Ovary (tissue), 9 donors: ENCODE data around the gene ROBO2. TPM values are rescaled to one million over a fixed set of nuclear protein-coding genes. Genes with fewer than 3 reads are reported as not detected.

Source experiments
- DNase-seq, 5 donors: peaks; one replicate each; pipeline ENCODE4 v3.0.0-alpha.2; 2019 to 2020
- H3K27ac ChIP-seq, 2 donors: fragments of 200-600 bp; one replicate each; pipeline versions ENCODE4 v1.5.1 to v1.8.0; 2019 to 2022
- H3K27me3 ChIP-seq: fragments of 200-600 bp; one replicate; pipeline ENCODE4 v1.8.0; 2022
- H3K36me3 ChIP-seq: fragments of 200-600 bp; sonication (generic); one replicate; pipeline ENCODE4 v1.5.1; 2019
- H3K4me1 ChIP-seq: one replicate; pipeline ENCODE4 v1.8.1; 2013; ENCODE audit warnings: mild to moderate bottlenecking, moderate library complexity; ENCODE audit not compliant: insufficient read depth
- H3K4me3 ChIP-seq: fragments of 200-600 bp; sonication (generic); one replicate; pipeline ENCODE4 v1.5.1; 2017
- H3K9me3 ChIP-seq, 2 donors: fragments of 200-600 bp in 1 of 2; sonication (generic) in 1 of 2; one replicate each; pipeline versions ENCODE4 v1.5.1 to v1.8.1; 2013 to 2019; ENCODE audit warnings: mild to moderate bottlenecking in 1 of 2, moderate library complexity in 1 of 2
- EP300 ChIP-seq: sonication (generic); formaldehyde crosslinking; IDR thresholded peaks from one replicate; pipeline ENCODE4 v1.6.1; 2017; ENCODE audit warnings: antibody characterized with exemption
- POLR2A ChIP-seq: fragments of 450-650 bp; IDR thresholded peaks from one replicate; pipeline ENCODE4 v1.6.1; 2017; ENCODE audit warnings: antibody characterized with exemption, mild to moderate bottlenecking, moderate library complexity
- WGBS, 3 donors: extraction: QIAGEN DNeasy Blood & Tissue Kit in 1 of 3; methylation state at CpG; one replicate each; pipeline versions ENCODE4 v1.1.5 to v1.1.7; 2013 to 2017; 5-methylcytosine and 5-hydroxymethylcytosine counted together
- intact Hi-C, 4 donors: fragments of 100-400 bp; cut with DNase I; formaldehyde crosslinking; loops; one replicate each; pipeline versions ENCODE4 v1.11.0 to v1.15.1; 2022 to 2023
- polyA plus RNA-seq, 2 donors: library from polyadenylated mRNA; stranded (reverse); fragments of 200-250 nt in 1 of 2; fragments of 350-450 nt in 1 of 2; fragmentation: Illumina TruSeq in 1 of 2; extraction: RNeasy Lipid Tissue Mini Kit (QIAGEN cat#74804) in 1 of 2; gene quantifications; one replicate each; pipeline ENCODE4 v1.2.3, GENCODE V29; 2013 to 2014
- total RNA-seq, 7 donors: library from RNA; depleted of rRNA in 2 of 7; stranded (reverse); fragments of >200 nt in 2 of 7; fragmentation: NEBNext Ultra II Directional in 3 of 7; extraction: Animal tissue kit (Norgen Biotek cat#: 25700) in 3 of 7; gene quantifications; one replicate each; pipeline versions ENCODE4 v1.1.0 to v1.2.4, GENCODE V29; 2016 to 2023
- TF ChIP-seq, protein P1 (sequence below), 3 donors: fragments of 450-650 bp in 2 of 3; fragments of 200-600 bp in 1 of 3; IDR thresholded peaks; one replicate each; pipeline versions ENCODE4 v1.5.1 to v1.8.0; 2016 to 2022; ENCODE audit warnings: antibody characterized with exemption in 3 of 3, mild to moderate bottlenecking in 1 of 3
- donor health status: DM: no; HTN: no; CAD: no; lungs with moderate emphysema.
- donor health status: DM: no; HTN: no; CAD: no.
- donor health status: Bipolar disorder and iron deficiency.
- donor health status: DM: yes; HTN: yes; CAD: no.
- donor health status: DM: no; HTN: no; CAD: no.
- donor health status: DM: yes; HTN: yes; CAD: no.

The ROBO2 gene
- total and polyA plus RNA-seq, 9 donors, result 3.4 to 14.8 (median 5.6) TPM

DNA sequence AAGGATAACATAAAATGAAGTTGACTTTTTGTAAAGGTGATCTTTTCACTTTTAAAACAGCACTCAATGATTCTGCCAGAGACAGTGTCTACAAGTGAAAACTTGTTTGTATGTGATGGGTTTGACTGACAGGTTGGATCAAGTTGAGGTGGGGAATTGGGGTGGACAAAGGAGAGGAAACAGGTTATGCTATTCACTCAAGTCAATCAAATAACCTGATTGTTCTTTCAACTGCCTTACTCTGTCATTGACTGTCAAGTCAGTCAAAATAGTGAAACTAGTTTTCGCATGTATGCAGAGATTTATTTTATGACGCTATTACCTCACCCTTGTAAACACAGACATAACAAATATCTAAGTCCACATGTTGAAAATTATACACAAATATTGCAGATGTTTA is 187.7 kb downstream of the ROBO2 start:
- H3K4me1 ChIP-seq, result no peaks in the 10 kb centered on the region
- WGBS, 3 donors, result 58 to 65% (median 64%) methylated on average over 2 of the region's 2 CpGs

DNA sequence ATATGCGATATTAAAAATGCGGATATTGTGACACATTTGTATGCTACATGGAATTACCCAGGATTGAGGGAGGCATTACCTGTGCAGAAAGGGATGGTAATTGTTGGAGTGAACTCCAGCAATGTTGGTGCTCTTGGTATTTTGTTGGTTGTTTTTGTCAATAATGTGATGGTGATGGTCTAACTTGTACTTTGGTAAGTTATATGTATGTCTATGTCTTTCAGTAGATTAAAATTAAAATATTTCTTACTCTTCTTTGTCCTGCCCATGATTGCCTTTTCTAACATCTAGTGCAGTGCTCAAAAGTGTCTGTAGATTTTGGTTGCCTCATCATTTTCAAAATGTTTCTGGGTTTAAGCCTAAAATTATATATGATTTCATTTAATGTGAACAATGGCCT is 192.7 kb downstream of the ROBO2 start:
- Histone ChIP-seq H3K4me1 (peaks cover 3% of the 10 kb centered on the region), H3K27me3 (no peaks in the 10 kb centered on the region), H3K4me3 (no peak overlapping the region), H3K9me3 (no peaks in the 10 kb centered on the region), H3K27ac (no peak overlapping the region), H3K36me3 (no peaks in the 10 kb centered on the region)
- intact Hi-C loops, result no loop called here
- WGBS, 3 donors, result 98 to 99% (median 98%) methylated on average over 2 of the region's 2 CpGs
- no peak for TF ChIP-seq EP300
- TF ChIP-seq, protein P1, sequence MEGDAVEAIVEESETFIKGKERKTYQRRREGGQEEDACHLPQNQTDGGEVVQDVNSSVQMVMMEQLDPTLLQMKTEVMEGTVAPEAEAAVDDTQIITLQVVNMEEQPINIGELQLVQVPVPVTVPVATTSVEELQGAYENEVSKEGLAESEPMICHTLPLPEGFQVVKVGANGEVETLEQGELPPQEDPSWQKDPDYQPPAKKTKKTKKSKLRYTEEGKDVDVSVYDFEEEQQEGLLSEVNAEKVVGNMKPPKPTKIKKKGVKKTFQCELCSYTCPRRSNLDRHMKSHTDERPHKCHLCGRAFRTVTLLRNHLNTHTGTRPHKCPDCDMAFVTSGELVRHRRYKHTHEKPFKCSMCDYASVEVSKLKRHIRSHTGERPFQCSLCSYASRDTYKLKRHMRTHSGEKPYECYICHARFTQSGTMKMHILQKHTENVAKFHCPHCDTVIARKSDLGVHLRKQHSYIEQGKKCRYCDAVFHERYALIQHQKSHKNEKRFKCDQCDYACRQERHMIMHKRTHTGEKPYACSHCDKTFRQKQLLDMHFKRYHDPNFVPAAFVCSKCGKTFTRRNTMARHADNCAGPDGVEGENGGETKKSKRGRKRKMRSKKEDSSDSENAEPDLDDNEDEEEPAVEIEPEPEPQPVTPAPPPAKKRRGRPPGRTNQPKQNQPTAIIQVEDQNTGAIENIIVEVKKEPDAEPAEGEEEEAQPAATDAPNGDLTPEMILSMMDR (IDR thresholded peaks at IDR 0.05), result no peak
- no peak for TF ChIP-seq POLR2A
- DNase-seq, result no peak

More for the DNA sequence above, 187.7 kb downstream of the ROBO2 start:
- no peaks in the 10 kb centered on the region for H3K36me3 ChIP-seq
- DNase-seq, result no peak
- H3K27ac ChIP-seq, result no peak overlapping the region
- no peaks in the 10 kb centered on the region for H3K27me3 ChIP-seq
- no peaks in the 10 kb centered on the region for H3K9me3 ChIP-seq
- intact Hi-C loops, result no loop called here
- TF ChIP-seq EP300 (no peak), POLR2A (no peak)
- TF ChIP-seq, protein P1 (IDR thresholded peaks at IDR 0.05), result no peak
- no peak overlapping the region for H3K4me3 ChIP-seq

DNA sequence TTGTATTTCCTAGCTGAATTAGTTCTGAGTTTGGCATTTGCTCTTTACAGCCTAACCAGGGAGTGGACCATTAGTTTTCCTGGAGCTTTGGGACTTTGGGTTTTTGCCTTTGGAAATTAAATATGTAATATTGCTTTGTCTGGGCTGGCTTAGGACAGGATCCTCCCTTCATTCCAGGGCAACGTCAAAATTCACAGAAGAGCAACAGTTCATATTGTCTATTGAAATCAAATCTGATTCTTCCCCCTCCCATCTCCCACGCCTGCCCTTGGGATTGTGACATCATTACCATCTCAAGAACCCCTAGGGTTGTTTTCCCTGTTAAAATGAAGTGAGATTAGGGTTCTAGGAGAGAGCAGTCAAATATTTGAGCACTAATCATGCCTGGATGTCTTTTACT is 194.1 kb downstream of the ROBO2 start:
- Histone ChIP-seq H3K27me3 (no peaks in the 10 kb centered on the region), H3K4me3 (no peak overlapping the region), H3K36me3 (no peaks in the 10 kb centered on the region), H3K9me3 (no peaks in the 10 kb centered on the region), H3K4me1 (peaks cover 3% of the 10 kb centered on the region), H3K27ac (no peak overlapping the region)
- intact Hi-C loops, result no loop called here
- no peak for DNase-seq
- TF ChIP-seq EP300 (no peak), POLR2A (no peak)
- TF ChIP-seq, protein P1 (IDR thresholded peaks at IDR 0.05), result no peak
- WGBS, 3 donors, result 18 to 21% (median 19%) methylated on average over 2 of the region's 2 CpGs

DNA sequence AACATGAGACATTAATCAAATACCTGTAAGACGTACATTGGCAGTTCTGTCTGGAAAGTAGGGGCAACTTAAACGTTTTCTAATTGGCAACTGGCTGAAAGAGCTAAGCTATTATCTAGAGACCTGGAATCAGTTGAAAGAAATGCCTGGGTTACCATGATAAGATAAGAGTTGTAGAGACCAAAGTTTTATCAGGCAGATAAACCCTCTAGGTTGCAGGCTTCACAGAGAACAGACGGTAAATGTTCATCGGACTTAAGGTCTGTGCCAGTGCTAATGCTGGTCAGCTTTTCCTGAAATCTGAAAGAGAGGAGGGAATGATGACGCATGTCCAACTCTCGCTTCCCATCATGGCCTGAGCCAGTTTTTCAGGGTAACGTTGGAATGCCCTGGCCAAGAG is 196.2 kb downstream of the ROBO2 start:
- intact Hi-C loops, result no loop called here
- DNase-seq, result no peak
- Histone ChIP-seq H3K36me3 (no peaks in the 10 kb centered on the region), H3K9me3 (no peaks in the 10 kb centered on the region), H3K4me3 (no peak overlapping the region), H3K27ac (no peak overlapping the region), H3K4me1 (peaks cover 3% of the 10 kb centered on the region), H3K27me3 (no peaks in the 10 kb centered on the region)
- 76 to 81% (median 78%) methylated on average over 7 of the region's 7 CpGs for WGBS, 3 donors
- TF ChIP-seq EP300, result no peak
- TF ChIP-seq, protein P1 (IDR thresholded peaks at IDR 0.05), result no peak
- no peak for TF ChIP-seq POLR2A
